Right forelimb (tissue), 1 donor: Measurements from ENCODE around the gene DISC1.
A peak's percentile ranks its signal among the peaks of the same experiment; 100 is the strongest.
"Not testable (repeated sequence)": the region's sequence is repeated elsewhere in the genome, so short reads cannot be mapped to it uniquely, and the experiment has no call there.

Experiments
- DNase-seq: peaks from one replicate; pipeline ENCODE4 v3.0.0-alpha.2; 2018

Gene DISC1

DNA sequence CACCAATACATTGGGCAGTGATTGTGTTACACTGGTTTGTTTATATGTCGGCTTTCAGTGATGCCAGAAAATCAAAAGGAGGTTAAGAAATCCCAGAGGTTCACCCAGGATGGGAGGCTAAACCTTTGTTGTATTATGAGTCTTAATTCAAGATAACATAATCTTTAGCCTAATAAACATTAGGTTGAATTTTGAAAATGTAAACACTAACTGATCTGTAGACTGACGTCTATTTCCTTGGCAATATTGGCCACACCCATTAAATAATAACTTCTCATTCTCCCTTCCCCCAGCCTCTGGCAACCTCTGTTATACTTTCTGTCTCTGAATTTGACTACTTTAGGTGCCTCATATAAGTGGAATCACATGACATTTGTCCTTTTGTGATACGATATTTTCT, 238.7 kb downstream of the DISC1 start:
- DNase-seq, result no peak

DNA sequence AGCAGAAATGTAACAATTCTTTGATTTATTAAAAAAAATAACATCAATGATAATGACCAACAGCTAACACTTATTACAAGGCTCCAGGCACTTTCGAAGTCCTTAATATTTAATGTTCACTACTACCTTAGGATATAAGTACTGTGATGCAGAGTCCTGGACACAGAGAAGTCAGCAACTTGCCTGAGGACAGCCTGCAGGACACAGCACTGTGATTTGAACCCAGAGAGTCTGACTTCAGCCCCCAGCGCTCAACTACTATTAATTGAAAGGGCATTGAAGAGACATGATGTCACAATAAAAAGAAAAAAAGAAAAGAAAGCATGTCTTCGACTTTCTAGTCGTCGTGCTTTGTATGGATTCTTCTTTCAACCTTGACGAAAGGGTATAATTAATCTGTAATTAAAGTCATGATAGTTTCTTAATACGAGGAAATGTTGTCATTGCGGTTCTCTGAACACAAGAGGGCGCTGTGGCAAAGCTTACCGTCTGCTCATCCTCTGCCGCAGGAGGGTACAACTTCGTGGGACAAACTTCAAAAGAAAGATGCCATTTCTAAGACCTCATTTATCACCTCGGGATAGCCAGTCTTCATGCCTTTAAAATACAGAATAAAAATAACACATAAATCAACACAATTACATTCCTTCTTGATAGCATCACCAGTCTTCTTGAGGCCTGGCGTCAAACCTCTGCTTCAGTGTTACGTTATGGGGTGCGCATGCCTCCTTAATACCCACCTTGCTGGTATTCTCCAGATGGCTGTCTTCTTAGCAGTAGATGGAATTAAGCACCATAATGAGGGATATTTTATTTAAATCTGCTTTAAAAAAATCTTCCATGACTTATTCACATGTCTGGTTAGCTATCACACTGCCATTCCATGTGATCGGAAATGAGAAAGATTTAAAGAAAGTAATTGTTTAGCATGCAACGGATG, 240.1 kb downstream of the DISC1 start:
- DNase-seq, result peak; percentile 57

DNA sequence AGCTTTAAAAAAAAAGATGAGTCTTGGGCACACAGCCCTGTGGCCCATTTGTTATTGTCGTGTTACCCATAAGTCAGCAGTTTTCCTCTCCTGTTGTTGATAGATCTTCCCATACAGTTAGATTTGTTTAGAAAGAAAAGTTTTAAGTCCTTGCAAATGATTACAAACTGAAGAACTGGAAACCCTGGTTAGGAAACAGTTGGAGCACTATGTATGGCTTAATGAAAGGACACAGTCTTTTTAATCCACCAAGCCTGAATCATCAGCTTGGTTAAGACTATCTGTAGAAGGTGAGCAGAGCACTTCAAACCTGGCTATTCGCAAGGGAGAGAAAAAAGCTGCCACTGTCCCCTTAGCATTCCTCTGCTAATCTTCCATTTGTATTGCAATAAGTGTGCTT, 241.0 kb downstream of the DISC1 start:
- DNase-seq, result no peak

DNA sequence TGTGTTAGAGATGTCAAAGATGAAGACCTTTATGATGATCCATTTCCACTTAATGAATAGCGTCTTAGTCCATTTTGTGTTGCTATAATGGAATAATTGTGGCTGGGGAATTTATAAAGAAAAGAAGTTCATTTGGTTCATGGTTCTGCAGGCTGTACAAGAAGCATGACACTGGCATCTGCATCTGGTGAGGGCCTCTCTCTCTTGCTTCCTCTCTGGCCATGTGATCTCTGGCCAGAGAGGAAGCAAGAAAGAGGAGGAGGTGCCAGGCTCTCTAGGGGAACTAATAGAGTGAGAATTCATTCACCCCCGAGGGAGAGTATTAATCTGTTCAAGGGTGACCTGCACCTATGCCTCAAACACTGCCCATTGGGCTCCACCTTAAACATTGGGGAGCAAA, 242.8 kb downstream of the DISC1 start:
- no peak for DNase-seq

DNA sequence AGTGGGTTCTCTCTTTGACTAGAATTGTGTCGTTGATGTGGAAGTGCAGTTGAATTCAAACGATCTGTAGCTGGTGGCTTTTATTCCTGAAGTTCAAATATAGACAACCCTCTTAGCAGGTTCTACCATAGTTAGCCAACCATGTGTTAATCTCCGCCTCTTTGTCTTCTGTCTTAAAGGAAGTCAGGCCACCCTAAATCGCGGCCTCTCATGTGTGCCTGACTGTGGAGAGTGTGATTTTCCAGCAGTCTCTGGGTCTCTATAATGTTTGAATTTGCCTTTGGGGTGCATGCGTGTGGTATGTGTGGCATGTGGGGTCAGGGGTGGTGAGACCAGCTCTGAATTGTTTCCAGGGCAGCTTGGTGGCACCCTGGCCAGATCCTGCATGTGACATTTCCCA, 244.9 kb downstream of the DISC1 start:
- DNase-seq, result no peak

DNA sequence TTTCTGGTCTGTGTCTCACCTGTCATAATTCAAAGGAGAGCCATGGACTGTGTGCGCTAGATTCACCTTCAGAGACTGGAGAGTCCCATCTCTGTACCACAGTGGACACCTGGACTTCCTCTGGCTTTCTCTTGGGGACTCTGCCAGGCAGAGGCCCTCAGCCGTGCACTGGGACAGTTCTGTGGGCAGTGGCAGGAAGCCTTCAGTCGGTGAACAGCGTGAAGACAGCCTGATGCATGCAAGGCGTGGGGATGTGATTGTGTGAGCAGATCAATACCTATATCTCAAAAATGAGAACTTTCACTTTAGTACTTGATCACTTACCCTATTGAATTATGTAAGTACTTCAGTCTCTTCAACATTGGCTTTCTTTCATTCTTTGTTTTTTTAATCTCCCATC, 245.3 kb downstream of the DISC1 start:
- no peak for DNase-seq

DNA sequence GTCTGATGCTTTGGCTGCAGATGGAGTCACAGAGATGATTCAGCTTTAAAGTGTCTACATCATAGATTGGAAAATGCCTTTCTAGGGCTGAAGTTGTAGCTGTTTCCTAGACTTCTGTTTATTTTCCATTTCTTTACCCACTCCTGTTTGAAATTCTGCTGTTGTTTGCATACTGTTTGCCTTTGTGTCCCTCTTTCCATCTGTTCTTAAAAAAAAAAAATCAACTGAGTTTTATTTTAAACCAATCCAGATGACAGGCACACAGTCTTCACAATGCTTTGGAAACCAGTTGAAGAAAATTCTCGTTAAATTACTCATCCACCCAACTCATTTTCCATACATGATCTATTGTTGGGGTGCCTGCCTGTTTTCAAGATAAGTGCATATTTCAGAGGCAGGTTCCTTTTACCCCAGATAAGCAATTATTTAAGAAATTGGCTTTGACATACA, 245.9 kb downstream of the DISC1 start:
- no peak for DNase-seq

DNA sequence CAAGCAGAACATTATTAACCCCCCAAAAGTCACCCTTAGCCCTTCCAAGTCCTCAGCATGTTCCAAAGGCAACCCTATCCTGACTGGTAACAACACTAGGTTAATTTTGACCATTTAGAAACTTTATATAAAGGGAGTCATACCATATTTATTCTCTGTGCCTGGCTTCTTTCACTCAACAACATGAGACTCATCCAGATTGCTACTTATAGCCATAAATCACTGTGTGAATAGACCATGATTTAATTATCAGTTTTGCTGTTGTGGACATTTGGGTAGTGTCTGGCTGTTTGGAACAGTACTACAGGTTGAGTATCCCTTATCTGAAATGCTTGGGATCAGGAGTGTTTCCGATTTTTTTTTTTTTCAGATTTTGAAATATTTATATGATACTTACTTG, 252.1 kb downstream of the DISC1 start:
- no peak for DNase-seq

DNA sequence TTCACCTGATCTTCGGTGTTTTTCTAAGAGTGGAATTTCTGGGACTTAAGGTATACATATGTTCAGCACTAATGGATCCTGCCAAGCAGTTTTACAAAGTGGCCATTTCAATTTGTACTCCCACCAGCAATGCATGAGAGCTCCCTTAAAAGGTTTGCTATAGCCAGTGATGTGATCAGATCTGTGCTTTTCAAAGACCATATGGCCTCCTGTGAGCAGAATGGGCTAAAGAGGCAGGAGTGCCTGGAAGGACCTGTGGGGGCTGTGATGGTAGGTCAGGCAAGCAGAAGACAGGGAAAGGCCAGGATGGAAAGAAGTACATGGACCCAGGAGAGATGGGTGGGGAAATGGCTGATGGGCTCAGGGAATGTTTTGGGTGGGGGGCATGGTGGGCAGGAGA, 252.7 kb downstream of the DISC1 start:
- DNase-seq, result no peak

DNA sequence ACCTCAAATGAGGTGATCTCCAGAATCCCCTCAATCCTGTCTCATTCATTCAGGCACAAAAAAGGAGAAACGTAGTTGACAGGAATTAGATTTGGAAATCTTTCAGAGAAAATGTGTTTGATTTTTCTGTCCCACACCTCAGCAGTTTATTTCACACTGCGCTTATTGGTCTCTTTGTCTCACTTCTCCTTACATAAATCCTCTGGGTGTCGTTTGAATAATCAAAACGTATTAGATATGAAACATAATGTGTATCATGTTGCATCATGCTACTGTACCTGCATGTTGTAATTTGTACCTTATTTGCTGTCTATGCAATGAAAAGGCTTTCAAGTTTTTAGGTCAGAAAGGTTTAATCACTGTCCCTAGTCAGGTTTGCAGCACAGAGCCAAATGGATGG, 255.7 kb downstream of the DISC1 start:
- no peak for DNase-seq

DNA sequence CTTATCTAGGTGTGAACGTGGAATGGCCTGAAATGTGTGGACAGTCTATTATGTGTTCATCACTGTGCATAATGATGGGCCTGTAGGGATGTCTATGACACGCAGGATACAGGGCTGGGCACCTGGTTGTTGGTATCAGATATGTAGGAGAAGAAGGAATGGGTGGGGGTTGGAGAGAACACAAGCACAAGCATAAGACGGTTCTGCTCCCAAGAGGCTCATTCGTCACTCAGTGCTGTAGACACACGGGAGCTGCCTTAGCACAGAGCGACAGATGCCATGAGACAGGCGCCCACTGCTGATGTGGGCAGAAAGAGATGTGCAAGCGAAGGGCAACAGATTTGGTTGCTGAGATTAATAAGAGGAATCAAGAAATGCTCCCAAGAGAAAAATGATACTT, 256.2 kb downstream of the DISC1 start:
- no peak for DNase-seq

DNA sequence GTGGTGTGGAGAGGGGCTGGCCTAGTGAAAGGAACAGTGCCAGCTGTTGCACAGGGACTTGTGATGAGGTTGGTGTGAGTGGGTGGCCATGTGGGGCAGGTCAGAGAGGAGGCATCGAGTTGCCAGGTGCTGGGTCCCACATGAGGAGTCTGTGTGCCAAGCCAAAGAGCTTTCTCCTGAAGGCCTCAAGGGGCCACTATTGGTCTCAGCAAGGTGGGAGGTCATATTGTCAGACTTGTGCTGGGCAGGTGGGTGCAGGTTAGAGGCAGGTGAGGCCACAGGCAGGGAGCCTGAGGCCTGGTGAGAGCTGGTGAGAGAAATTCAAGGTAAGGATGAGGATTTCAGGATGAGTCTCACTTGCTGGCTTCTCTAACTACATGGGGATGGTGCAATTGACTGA, 256.8 kb downstream of the DISC1 start:
- no peak for DNase-seq

DNA sequence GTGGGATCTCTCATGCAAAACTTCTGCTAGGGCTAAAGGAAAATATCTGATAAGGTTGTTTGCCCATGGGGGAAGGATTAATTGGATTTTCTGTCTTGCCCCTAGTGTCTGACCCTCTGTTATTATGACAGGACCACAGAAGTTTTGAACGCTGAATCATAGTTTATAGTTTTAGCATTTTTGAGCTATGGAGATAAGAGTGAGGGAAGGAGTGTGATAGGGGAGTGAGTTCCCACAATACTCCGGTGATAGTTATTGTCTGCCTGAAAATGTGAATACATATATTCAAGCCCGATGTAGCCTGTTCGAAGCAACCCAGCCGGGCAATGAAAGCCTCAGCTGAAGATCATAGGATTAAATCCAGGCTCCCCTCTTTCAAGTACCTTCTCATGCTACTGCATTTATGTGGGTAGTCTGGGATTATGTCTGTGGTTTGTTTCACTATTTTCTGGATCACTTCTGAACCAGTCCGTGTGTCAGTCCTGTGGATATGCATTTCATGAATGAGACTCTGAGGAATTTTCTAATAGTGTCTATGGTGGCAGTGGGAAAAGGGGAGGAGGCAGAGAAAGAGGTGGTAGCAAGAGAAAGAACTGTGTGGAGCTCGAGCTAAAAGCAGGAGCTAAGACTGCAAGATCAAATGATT, 258.7 kb downstream of the DISC1 start:
- DNase-seq, result no peak

DNA sequence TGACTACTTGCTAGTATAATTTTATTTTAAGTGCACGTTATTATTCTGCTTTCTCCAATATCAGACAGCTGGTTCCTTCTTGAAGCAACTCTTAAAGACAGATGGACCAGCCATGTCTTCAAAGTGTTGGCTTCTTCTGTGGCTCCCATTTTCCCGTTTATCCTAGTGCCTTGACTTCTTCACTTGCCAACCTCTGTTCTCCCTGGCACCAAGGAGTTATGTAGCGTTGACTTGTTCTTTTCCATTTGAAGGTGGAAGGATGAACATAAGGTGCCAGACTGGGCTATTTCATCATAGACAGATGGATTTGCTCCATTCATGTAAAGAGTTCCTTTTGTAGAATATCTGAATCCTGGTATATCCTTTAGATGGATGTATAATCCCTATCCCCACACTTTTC, 260.6 kb downstream of the DISC1 start:
- no peak for DNase-seq

DNA sequence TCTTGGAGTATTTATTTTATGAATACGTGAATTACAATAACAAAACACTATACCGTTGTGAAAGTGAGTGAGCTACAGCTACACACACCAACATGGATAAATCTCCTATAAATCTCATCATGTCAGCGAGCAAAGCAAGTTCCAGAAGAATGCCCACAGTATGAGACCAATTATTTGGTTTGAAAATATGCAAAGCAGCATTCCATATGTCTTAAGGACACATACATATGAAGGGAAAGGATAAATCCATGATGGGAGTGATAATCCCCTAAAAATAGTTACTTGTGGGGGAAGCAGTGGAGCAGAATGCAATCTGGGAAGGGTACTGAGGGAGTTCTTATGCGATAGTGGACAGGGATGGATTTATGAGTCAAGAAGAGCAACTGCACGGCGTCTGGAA, 261.3 kb downstream of the DISC1 start:
- no peak for DNase-seq

DNA sequence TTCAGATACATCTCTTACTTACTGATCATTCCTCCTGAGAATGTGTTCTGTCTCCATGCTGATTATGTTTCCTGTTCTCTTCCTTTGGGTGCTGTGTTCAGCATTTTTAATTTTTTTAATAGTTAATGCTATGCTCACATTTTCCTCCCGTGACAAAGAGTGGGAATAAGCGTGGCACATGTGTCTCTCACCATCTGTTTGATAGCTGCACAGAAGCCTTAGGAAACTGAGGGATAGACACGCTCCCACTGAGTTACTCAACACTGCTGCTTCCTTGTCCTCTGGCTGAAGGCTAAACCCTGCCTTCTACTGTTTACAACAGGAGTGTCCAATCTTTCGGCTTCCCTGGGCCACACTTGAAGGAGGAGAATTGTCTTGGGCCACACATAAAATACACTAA, 264.2 kb downstream of the DISC1 start:
- no peak for DNase-seq

DNA sequence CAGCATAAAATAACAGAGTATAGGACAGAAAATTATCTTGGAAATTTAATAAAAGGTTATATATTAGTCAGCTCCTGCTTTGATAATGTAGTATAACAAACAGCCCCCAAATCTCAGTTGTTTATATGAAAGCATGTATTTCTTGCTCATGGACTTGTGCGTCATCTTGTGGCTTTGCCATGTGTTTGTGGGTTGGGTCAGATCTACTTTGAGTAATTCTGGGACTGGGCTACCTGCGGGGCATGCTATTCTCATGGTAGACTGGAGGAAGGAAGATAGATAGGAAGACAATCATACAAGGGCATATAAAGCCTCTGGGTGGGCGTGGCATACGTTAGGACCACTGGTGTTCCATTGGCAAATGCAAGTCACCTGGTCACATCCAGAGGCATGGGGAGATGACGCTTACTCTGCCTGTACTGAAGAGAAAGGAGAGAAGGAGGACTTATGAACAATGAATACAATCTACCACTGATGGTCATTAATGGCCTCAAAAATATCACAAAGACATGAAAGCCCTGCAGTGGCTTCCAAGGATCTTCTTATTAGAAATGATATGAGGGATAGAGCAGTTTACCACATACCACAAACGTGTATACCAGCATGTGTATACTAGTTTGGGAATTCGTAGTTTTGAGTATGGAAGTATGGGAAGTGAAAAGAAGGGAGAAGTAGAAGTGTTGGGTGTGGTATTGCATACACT, 267.0 kb downstream of the DISC1 start:
- DNase-seq, result no peak

DNA sequence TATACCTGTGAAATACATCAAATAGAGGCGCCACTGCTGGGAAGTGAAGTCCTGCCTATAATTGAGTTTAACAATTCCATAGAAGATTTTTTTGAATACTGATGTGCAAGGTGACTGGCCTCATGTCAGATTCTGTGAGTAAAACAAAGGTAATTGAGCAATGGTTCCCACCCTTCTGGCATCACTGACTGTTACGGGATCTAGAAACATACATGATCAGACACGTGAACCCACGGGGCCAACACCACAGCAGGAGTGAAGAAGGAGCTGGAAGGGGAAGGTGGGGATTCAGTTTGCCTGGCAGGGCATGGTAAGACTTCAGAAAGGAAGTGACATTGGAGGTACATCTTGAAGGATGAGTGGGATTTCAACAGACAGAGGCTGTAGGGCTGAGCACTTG, 270.2 kb downstream of the DISC1 start:
- DNase-seq, result no peak

DNA sequence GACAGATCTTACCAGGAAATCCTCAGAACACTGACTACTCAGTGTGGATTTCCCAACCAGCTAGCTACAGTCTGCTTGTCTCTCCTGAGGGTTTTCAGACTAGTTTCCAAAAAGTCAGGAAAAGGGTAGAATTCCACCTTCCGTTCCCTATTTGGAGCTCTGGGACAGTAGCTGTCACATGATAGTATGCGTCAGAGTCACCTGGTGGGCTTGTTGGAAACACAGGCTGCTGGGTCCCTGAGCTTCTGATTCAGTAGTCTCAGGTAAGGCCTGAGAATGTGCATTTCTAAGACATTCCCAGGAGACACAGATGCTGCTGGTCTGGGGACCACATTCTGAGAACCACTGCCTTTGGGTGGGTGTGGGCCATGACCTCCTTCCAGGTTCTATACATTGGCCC, 272.5 kb downstream of the DISC1 start:
- no peak for DNase-seq

DNA sequence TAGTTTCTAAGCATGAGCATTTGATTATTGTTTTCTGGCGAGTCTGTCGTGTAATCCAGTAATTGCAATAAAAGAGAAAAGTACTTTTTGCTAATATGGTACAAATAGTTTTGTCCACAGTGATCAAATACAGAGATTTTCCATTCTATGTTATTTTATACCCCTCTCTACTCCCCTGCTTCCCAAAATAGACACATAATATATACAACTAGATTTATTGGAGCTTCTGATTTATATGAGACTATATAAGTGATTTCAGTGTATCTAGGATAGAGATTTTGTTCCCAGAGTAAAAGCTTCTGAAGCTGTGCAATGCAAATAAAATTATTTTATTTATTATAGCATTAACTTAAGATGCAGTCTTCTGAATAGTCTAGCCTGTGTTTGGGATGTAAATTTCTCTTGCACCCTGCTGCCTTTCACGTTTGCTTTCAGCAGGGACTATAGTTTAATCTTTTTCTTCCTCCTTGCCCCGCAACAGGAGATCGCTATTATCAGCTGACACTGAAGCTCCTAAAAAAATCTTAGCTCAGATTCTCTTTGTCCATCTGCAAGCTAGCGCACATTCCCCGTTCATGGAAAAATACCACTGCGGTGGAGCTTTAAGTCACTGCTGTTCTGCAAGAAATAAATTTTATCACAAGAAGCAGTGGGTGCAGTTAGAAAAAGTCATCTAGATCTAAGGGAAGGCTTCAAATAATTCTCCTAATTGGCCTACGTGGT, 273.3 kb downstream of the DISC1 start:
- no peak for DNase-seq

DNA sequence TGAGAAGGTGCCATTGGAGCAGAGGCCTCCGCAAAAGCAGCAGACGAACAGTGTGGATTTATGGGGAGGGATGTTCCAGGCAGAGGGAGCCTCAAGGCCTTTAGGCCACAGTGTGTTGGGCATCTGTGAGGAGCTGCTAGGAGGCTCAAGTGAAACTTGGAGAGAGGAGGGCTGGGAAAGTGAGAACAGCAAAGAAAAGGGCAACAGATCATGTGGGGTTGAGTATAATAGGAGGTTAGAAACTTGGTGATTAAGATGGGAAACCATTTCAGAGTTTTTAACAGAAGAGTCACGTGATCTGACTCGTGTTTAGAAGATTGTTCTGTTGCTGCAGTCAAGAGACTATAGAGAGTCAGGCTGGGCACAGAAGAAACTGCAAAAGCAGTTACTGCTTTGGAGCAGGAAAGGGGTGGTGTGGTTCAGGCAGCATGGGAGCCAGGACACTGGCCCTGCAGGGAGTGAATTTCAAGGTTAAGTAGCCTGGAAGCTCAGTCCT, 277.0 kb downstream of the DISC1 start:
- DNase-seq, result no peak

DNA sequence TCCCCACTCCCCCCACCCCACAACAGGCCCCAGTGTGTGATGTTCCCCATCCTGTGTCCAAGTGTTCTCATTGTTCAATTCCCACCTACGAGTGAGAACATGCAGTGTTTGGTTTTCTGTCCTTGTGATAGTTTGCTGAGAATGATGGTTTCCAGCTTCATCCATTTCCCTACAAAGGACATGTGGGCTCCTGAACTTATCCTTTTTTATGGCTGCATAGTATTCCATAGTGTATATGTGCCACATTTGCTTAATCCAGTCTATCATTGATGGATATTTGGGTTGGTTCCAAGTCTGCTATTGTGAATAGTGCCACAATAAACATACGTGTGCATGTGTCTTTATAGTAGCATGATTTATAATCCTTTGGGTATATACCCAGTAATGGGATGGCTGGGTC, 280.7 kb downstream of the DISC1 start:
- not testable (repeated sequence) for DNase-seq

DNA sequence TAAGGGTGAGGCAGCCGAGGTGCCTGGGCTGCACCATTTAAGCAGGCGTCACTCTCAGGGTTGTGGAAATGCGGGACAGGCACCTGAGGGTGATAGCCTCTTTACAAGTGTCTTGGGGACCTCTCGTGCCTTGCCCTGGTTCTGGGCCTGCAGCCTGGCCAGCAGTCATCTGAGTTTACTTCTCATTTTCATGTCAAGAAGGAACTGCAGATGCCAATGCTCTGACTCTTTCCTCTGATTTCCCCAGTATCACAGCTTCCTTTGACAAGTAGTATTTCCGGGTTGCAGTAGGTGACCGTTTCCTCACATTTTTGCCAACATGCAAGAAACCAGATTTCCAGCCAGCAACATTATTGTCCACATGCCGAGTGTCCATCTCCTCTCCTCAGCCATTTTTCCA, 286.9 kb downstream of the DISC1 start:
- DNase-seq, result no peak
